Tibial nerve (tissue), 3 donors: ENCODE data around the gene DCAF6.

Source experiments
- CTCF ChIP-seq, 5 experiments: fragments of 200-600 bp in 3 of 5; fragments of 450-650 bp in 2 of 5; sonication (generic) in 3 of 5; IDR thresholded peaks; one replicate each; pipeline ENCODE4 v1.5.1; 2016 to 2019; ENCODE audit warnings: antibody characterized with exemption in 5 of 5, mild to moderate bottlenecking in 3 of 5, moderate library complexity in 2 of 5
- POLR2A ChIP-seq, 2 donors: fragments of 450-650 bp; IDR thresholded peaks; one replicate each; pipeline ENCODE4 v1.6.1; 2017; ENCODE audit warnings: antibody characterized with exemption in 2 of 2, mild to moderate bottlenecking in 2 of 2, moderate library complexity in 2 of 2

GRCh38 chr1:168110896-168111545 lies 174.5 kb downstream of the DCAF6 start:
- TF ChIP-seq CTCF (IDR thresholded peaks at IDR 0.05), result no peak
- no peak for TF ChIP-seq POLR2A (IDR thresholded peaks at IDR 0.05)
